ENCODE measurements around the gene MACF1. TPM values are rescaled to one million over a fixed set of nuclear protein-coding genes. Genes with fewer than 3 reads are reported as not detected.

MACF1 gene
- total and polyA plus RNA-seq, 10 donors, result 50.8 to 641 (median 414) TPM

DNA sequence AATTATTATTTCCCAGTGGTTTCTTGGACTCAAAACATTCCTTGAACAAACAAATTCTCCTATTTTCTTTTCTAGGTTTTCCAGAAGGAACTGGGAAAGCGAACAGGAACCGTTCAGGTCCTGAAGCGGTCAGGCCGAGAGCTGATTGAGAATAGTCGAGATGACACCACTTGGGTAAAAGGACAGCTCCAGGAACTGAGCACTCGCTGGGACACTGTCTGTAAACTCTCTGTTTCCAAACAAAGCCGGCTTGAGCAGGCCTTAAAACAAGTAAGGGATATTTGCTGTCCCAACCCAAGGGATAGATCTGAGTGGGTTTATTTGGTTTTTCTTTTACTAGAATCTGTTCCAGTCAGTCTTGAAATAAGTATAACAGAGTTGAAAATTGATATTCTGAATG lies 247.6 kb downstream of the MACF1 start:
- WGBS, 5 donors, result 85 to 92% (median 90%) methylated on average over 7 of the region's 7 CpGs

GRCh38 chr1:39452540-39452939 lies 248.0 kb downstream of the MACF1 start:
- Histone ChIP-seq H3K27me3 (replicated peaks in 1 of 7) (no peaks in the 10 kb centered on the region), H3K27ac (peak overlapping the region in 6 of 8 donors; percentile 37 to 82 (median 70)), H3K4me3 (no peak overlapping the region), H3K36me3 (peaks cover 5 to 100% (median 98%) of the 10 kb centered on the region in 6 donors), H3K9me3 (no peaks in the 10 kb centered on the region), H3K4me1 (peaks cover 0 to 21% (median 0%) of the 10 kb centered on the region in 6 donors)
- 87 to 92% (median 89%) methylated on average over 5 of the region's 5 CpGs for WGBS, 5 donors
- DNase-seq, result no peak
- intact Hi-C loops (cut with DNase I; ENCODE audit: low total_unique reads), result no loop called here
- TF ChIP-seq POLR2AphosphoS5 (IDR thresholded peaks at IDR 0.05), result no peak
- TF ChIP-seq, protein P1, sequence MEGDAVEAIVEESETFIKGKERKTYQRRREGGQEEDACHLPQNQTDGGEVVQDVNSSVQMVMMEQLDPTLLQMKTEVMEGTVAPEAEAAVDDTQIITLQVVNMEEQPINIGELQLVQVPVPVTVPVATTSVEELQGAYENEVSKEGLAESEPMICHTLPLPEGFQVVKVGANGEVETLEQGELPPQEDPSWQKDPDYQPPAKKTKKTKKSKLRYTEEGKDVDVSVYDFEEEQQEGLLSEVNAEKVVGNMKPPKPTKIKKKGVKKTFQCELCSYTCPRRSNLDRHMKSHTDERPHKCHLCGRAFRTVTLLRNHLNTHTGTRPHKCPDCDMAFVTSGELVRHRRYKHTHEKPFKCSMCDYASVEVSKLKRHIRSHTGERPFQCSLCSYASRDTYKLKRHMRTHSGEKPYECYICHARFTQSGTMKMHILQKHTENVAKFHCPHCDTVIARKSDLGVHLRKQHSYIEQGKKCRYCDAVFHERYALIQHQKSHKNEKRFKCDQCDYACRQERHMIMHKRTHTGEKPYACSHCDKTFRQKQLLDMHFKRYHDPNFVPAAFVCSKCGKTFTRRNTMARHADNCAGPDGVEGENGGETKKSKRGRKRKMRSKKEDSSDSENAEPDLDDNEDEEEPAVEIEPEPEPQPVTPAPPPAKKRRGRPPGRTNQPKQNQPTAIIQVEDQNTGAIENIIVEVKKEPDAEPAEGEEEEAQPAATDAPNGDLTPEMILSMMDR (IDR thresholded peaks at IDR 0.05 in 8 of 11, conservative IDR thresholded peaks at IDR 0.05 in 3 of 11), result no peak
- TF ChIP-seq POLR2A (IDR thresholded peaks at IDR 0.05), result no peak

More for the DNA sequence above, 247.6 kb downstream of the MACF1 start:
- Histone ChIP-seq H3K36me3 (peaks cover 5 to 100% (median 98%) of the 10 kb centered on the region in 6 donors), H3K27me3 (replicated peaks in 1 of 7) (no peaks in the 10 kb centered on the region), H3K4me1 (peaks cover 0 to 21% (median under 1%) of the 10 kb centered on the region in 6 donors), H3K4me3 (no peak overlapping the region), H3K27ac (peak overlapping the region; percentile 37 to 82 (median 70)), H3K9me3 (no peaks in the 10 kb centered on the region)
- no peak for DNase-seq
- TF ChIP-seq POLR2AphosphoS5 (IDR thresholded peaks at IDR 0.05), result no peak
- TF ChIP-seq POLR2A (IDR thresholded peaks at IDR 0.05), result no peak
- TF ChIP-seq, protein P1 (IDR thresholded peaks at IDR 0.05 in 8 of 11, conservative IDR thresholded peaks at IDR 0.05 in 3 of 11), result no peak
- intact Hi-C loops (cut with DNase I; ENCODE audit: low total_unique reads), result no loop called here

DNA sequence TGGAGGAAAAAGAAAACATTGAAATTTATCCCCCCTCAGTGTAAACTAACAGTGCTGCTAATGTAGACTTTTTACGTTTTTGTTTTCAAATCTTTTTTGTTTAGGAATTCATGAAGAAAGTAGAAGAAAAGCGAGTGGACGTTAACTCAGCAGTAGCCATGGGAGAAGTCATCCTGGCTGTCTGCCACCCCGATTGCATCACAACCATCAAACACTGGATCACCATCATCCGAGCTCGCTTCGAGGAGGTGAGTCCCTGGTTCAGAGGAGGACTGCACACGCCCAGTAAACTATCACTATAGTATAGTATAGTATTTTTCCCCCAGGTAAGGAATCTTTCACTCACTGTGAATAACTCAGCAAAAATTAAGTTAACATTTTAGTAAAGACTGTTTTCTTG lies 249.1 kb downstream of the MACF1 start:
- peak overlapping the region in 1 of 8 donors; percentile 27 for H3K27ac ChIP-seq
- H3K9me3 ChIP-seq, result no peaks in the 10 kb centered on the region
- H3K27me3 ChIP-seq (replicated peaks in 1 of 7), result no peaks in the 10 kb centered on the region
- intact Hi-C loops (cut with DNase I; ENCODE audit: low total_unique reads), result no loop called here
- H3K4me1 ChIP-seq, result peaks cover 0 to 21% (median 0%) of the 10 kb centered on the region in 6 donors
- TF ChIP-seq, protein P1 (IDR thresholded peaks at IDR 0.05 in 8 of 11, conservative IDR thresholded peaks at IDR 0.05 in 3 of 11), result no peak
- no peak for TF ChIP-seq POLR2A (IDR thresholded peaks at IDR 0.05)
- no peak for TF ChIP-seq POLR2AphosphoS5 (IDR thresholded peaks at IDR 0.05)
- H3K36me3 ChIP-seq, result peaks cover 14 to 100% (median 98%) of the 10 kb centered on the region in 6 donors
- no peak overlapping the region for H3K4me3 ChIP-seq
- whole genome bisulfite sequencing, 5 donors, result 85 to 94% (median 87%) methylated on average over 8 of the region's 8 CpGs
- DNase-seq, result no peak

DNA sequence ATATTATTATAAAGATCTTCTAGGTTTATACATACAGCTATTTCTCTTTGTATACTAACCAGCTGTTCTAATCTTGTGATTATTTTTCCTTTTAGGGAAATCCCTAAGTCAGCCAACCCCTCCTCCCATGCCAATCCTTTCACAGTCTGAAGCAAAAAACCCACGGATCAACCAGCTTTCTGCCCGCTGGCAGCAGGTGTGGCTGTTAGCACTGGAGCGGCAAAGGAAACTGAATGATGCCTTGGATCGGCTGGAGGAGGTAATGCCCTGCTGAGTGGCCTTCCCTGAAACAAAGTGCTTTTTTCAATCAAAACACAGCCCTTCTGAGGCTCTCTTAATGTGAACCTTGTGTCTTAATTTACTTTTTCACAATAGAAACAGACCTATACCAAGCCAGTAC lies 254.5 kb downstream of the MACF1 start:
- no peak for DNase-seq
- TF ChIP-seq POLR2AphosphoS5 (IDR thresholded peaks at IDR 0.05), result no peak
- no peak for TF ChIP-seq POLR2A (IDR thresholded peaks at IDR 0.05)
- TF ChIP-seq, protein P1 (IDR thresholded peaks at IDR 0.05 in 8 of 11, conservative IDR thresholded peaks at IDR 0.05 in 3 of 11), result no peak
- Histone ChIP-seq H3K4me3 (no peak overlapping the region), H3K4me1 (no peaks in the 10 kb centered on the region), H3K27me3 (replicated peaks in 1 of 7) (no peaks in the 10 kb centered on the region), H3K36me3 (peaks cover 31 to 100% (median 100%) of the 10 kb centered on the region in 6 donors), H3K9me3 (no peaks in the 10 kb centered on the region), H3K27ac (no peak overlapping the region)
- 86 to 96% (median 89%) methylated on average over 4 of the region's 4 CpGs for WGBS, 5 donors
- intact Hi-C loops (cut with DNase I; ENCODE audit: low total_unique reads), result no loop called here

Data from spleen (tissue), 11 donors.